ENCODE measurements around the gene VASP.
"Not testable (repeated sequence)": the region's sequence is repeated elsewhere in the genome, so short reads cannot be mapped to it uniquely, and the experiment has no call there.

DNA sequence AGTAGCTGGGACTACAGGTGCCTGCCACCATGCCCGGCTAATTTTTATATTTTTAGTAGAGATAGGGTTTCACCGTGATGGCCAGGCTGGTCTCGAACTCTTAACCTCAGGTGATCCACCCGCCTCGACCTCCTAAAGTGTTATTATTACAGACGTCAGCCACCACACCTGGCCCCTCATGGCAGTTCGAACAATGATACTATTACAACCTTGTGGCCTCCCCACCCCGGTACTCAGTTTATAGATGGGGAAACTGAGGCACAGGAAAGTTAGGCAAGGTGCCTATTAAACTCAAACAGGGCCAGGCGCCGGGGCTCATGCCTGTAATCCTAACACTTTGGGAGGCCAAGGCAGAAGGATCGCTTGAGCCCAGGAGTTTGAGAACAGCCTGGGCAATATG lies 3.1 kb downstream of the VASP start:
- TF ChIP-seq, protein P1, sequence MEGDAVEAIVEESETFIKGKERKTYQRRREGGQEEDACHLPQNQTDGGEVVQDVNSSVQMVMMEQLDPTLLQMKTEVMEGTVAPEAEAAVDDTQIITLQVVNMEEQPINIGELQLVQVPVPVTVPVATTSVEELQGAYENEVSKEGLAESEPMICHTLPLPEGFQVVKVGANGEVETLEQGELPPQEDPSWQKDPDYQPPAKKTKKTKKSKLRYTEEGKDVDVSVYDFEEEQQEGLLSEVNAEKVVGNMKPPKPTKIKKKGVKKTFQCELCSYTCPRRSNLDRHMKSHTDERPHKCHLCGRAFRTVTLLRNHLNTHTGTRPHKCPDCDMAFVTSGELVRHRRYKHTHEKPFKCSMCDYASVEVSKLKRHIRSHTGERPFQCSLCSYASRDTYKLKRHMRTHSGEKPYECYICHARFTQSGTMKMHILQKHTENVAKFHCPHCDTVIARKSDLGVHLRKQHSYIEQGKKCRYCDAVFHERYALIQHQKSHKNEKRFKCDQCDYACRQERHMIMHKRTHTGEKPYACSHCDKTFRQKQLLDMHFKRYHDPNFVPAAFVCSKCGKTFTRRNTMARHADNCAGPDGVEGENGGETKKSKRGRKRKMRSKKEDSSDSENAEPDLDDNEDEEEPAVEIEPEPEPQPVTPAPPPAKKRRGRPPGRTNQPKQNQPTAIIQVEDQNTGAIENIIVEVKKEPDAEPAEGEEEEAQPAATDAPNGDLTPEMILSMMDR (IDR thresholded peaks at IDR 0.05): not testable (repeated sequence)
- TF ChIP-seq EZH2phosphoT487 (IDR thresholded peaks at IDR 0.05): not testable (repeated sequence)

Measured in neural progenitor cell (in vitro differentiated cells).